GM23248 (cell line): ENCODE data around the gene EPS8L2. TPM values are rescaled to one million over a fixed set of nuclear protein-coding genes. Genes with fewer than 3 reads are reported as not detected.

ENCODE experiments used
- DNase-seq: peaks from one replicate; pipeline ENCODE4 v3.0.0-alpha.2; 2015
- H2AFZ ChIP-seq: fragments of 200-600 bp; sonication (generic); 2 replicates; pipeline ENCODE4 v1.6.1; 2016; ENCODE audit warnings: antibody characterized with exemption
- H3F3A ChIP-seq: fragments of 200-600 bp; sonication (generic); 2 replicates; pipeline ENCODE4 v1.6.1; 2016; ENCODE audit warnings: mild to moderate bottlenecking, antibody characterized with exemption, mixed run types; ENCODE audit not compliant: insufficient read depth
- H3K27ac ChIP-seq: fragments of 200-600 bp; sonication (generic); 2 replicates; pipeline ENCODE4 v1.5.1; 2016; ENCODE audit warnings: mild to moderate bottlenecking
- H3K27me3 ChIP-seq: fragments of 200-600 bp; sonication (generic); replicated peaks from 2 replicates; pipeline ENCODE4 v1.6.1; 2016; ENCODE audit warnings: mild to moderate bottlenecking; ENCODE audit not compliant: insufficient read depth
- H3K36me3 ChIP-seq: fragments of 200-600 bp; sonication (generic); 2 replicates; pipeline ENCODE4 v1.6.1; 2016; ENCODE audit warnings: low read depth, mild to moderate bottlenecking
- H3K4me1 ChIP-seq: fragments of 200-600 bp; sonication (generic); 2 replicates; pipeline ENCODE4 v1.6.1; 2016; ENCODE audit warnings: mild to moderate bottlenecking; ENCODE audit not compliant: insufficient read depth
- H3K4me2 ChIP-seq: fragments of 200-600 bp; sonication (generic); one replicate; pipeline ENCODE4 v1.6.1; 2016; ENCODE audit warnings: mild to moderate bottlenecking; ENCODE audit not compliant: unreplicated experiment
- H3K4me3 ChIP-seq: fragments of 200-600 bp; sonication (generic); 2 replicates; pipeline ENCODE4 v1.5.1; 2016; ENCODE audit warnings: mild to moderate bottlenecking
- H3K79me2 ChIP-seq: fragments of 200-600 bp; sonication (generic); 2 replicates; pipeline ENCODE4 v1.6.1; 2016; ENCODE audit warnings: mild to moderate bottlenecking; ENCODE audit not compliant: insufficient read depth
- H3K9ac ChIP-seq: fragments of 200-600 bp; sonication (generic); 2 replicates; pipeline ENCODE4 v1.6.1; 2016; ENCODE audit warnings: mild to moderate bottlenecking
- H3K9me2 ChIP-seq: fragments of 200-600 bp; sonication (generic); 2 replicates; pipeline ENCODE4 v1.6.1; 2016; ENCODE audit warnings: mixed run types, mild to moderate bottlenecking, moderate library complexity; ENCODE audit not compliant: insufficient read depth
- H3K9me3 ChIP-seq: fragments of 200-600 bp; sonication (generic); one replicate; pipeline ENCODE4 v1.6.1; 2017; ENCODE audit warnings: low read depth
- H4K20me1 ChIP-seq: fragments of 200-600 bp; sonication (generic); 2 replicates; pipeline ENCODE4 v1.6.0; 2016; ENCODE audit not compliant: insufficient read depth
- EZH2 ChIP-seq: fragments of 200-600 bp; sonication (generic); IDR thresholded peaks from 2 replicates; pipeline ENCODE4 v1.6.1; 2018; ENCODE audit warnings: antibody characterized with exemption, mild to moderate bottlenecking; ENCODE audit not compliant: insufficient read depth, poor library complexity, severe bottlenecking
- EZH2phosphoT487 ChIP-seq: fragments of 200-600 bp; sonication (generic); IDR thresholded peaks from 2 replicates; pipeline ENCODE4 v1.6.1; 2018; ENCODE audit warnings: antibody characterized with exemption, moderate library complexity, mild to moderate bottlenecking, low read depth; ENCODE audit not compliant: insufficient read depth
- WGBS, 2 experiments: methylation state at CpG; one replicate each; pipeline ENCODE4 v1.1.6; 2015 to 2017; ENCODE audit warnings: low lambda C conversion rate in 2 of 2, low coverage in 1 of 2; ENCODE audit errors: missing lambda C conversion rate in 2 of 2; 5-methylcytosine and 5-hydroxymethylcytosine counted together
- in situ Hi-C: fragments of 300-500 bp; cut with MboI; formaldehyde crosslinking; loops from 2 replicates; pipeline ENCODE4 v1.15.0; 2020
- polyA plus RNA-seq: library from polyadenylated mRNA; unstranded; fragments of >200 nt; fragmentation: Nextera tagmentation; extraction: Ambion mirVana; gene quantifications from 2 replicates; pipeline ENCODE4 v1.2.1, GENCODE V29; 2016
- total RNA-seq: library from RNA; depleted of rRNA; stranded (reverse); fragments of >200 nt; shearing (Covaris generic); gene quantifications from 2 replicates; pipeline ENCODE4 v1.2.3, GENCODE V29; 2014

Gene EPS8L2
- total and polyA plus RNA-seq, 2 experiments from 2014 or later: 48.2 to 58.3 TPM

GRCh38 chr11:745428-745827, 39.4 kb downstream of the EPS8L2 start:
- Histone ChIP-seq H3K27me3 (no peaks in the 10 kb centered on the region), H3K36me3 (no peaks in the 10 kb centered on the region), H3K9me3 (no peaks in the 10 kb centered on the region), H3K4me2 (no peak overlapping the region), H4K20me1 (no peaks in the 10 kb centered on the region), H3K79me2 (peaks cover 31% of the 10 kb centered on the region), H3F3A (peaks cover 9% of the 10 kb centered on the region; the same call in 1 of the 2 replicates), H3K4me1 (peaks cover 10% of the 10 kb centered on the region; the same call in 1 of the 2 replicates), H3K27ac (no peak overlapping the region), H3K9ac (no peak overlapping the region), H3K4me3 (no peak overlapping the region), H3K9me2 (no peaks in the 10 kb centered on the region), H2AFZ (no peak overlapping the region)
- WGBS, 2 experiments: 48 to 62% methylated on average over 1 of the region's 1 CpG
- DNase-seq: no peak
- in situ Hi-C loops: no loop called here
- TF ChIP-seq EZH2 (no peak), EZH2phosphoT487 (no peak)

- Histone ChIP-seq H3K9ac (peak overlapping the region; percentile 93), H3K9me3 (no peaks in the 10 kb centered on the region), H3K27me3 (no peaks in the 10 kb centered on the region), H3K9me2 (no peaks in the 10 kb centered on the region), H3K27ac (no peak overlapping the region; the same call in 1 of the 2 replicates), H3K4me3 (peak overlapping the region; percentile 87), H4K20me1 (no peaks in the 10 kb centered on the region), H3K4me2 (peak overlapping the region; percentile 63), H3F3A (peaks cover 9% of the 10 kb centered on the region; the same call in 1 of the 2 replicates), H3K79me2 (peaks cover 42% of the 10 kb centered on the region), H2AFZ (peak overlapping the region; percentile 85), H3K36me3 (no peaks in the 10 kb centered on the region), H3K4me1 (peaks cover 10% of the 10 kb centered on the region; the same call in 1 of the 2 replicates)
- peak; percentile 52 for DNase-seq
- WGBS, 2 experiments: 23% methylated on average over 31 to 45 of the region's 46 CpGs
- in situ Hi-C loops: no loop called here
- TF ChIP-seq EZH2 (no peak), EZH2phosphoT487 (no peak)
Observed at GRCh38 chr11:746289-747157, 40.5 kb downstream of the EPS8L2 start.

- Histone ChIP-seq H3K9ac (peak within 1 kb of the TSS; percentile 93), H3K36me3 (no peaks in the 10 kb centered on the region), H3K27ac (peak within 1 kb of the TSS; percentile 87), H3K9me3 (no peaks in the 10 kb centered on the region), H3K9me2 (no peaks in the 10 kb centered on the region), H3K4me2 (peak within 1 kb of the TSS; percentile 93), H3F3A (peaks cover 9% of the 10 kb centered on the region; the same call in 1 of the 2 replicates), H2AFZ (peak within 1 kb of the TSS; percentile 85), H3K4me1 (peaks cover 10% of the 10 kb centered on the region; the same call in 1 of the 2 replicates), H3K79me2 (peaks cover 51% of the 10 kb centered on the region), H3K4me3 (peak within 1 kb of the TSS; percentile 87), H4K20me1 (no peaks in the 10 kb centered on the region), H3K27me3 (no peaks in the 10 kb centered on the region)
- peak; percentile 97 for DNase-seq
- in situ Hi-C loops: no loop called here
- TF ChIP-seq EZH2phosphoT487 (no peak), EZH2 (no peak)
- 1 to 2% methylated on average over 46 to 101 of the region's 112 CpGs for WGBS, 2 experiments
Observed at GRCh38 chr11:747158-748006, 41.4 kb downstream of the EPS8L2 start, which contains the start of gene TALDO1. Gene TALDO1 (plus strand): TSS chr11:747464. CDS start chr11:747482, 18 bp downstream.

GRCh38 chr11:748007-748359, 42.0 kb downstream of the EPS8L2 start:
- DNase-seq: peak; percentile 69
- H3F3A ChIP-seq: peaks cover 9% of the 10 kb centered on the region; the same call in 1 of the 2 replicates
- H3K9me3 ChIP-seq: no peaks in the 10 kb centered on the region
- H3K4me1 ChIP-seq: peaks cover 10% of the 10 kb centered on the region; the same call in 1 of the 2 replicates
- peak overlapping the region; percentile 87 for H3K27ac ChIP-seq
- no peaks in the 10 kb centered on the region for H3K36me3 ChIP-seq
- TF ChIP-seq EZH2 (no peak), EZH2phosphoT487 (no peak)
- H4K20me1 ChIP-seq: no peaks in the 10 kb centered on the region
- no peaks in the 10 kb centered on the region for H3K27me3 ChIP-seq
- no peaks in the 10 kb centered on the region for H3K9me2 ChIP-seq
- H3K4me2 ChIP-seq: peak overlapping the region; percentile 93
- 0 out of 2 replicates have a peak overlapping the region, but pooled peaks have one; percentile 85 for H2AFZ ChIP-seq
- H3K79me2 ChIP-seq: peaks cover 57% of the 10 kb centered on the region
- H3K4me3 ChIP-seq: peak overlapping the region; percentile 87
- in situ Hi-C loops: no loop called here
- peak overlapping the region; percentile 93 for H3K9ac ChIP-seq
- 22 to 26% methylated on average over 18 of the region's 18 CpGs for WGBS, 2 experiments
